ENCODE data around the gene RNASEL.
A peak's percentile ranks its signal among the peaks of the same experiment; 100 is the strongest.
"Not testable (repeated sequence)": the region's sequence is repeated elsewhere in the genome, so short reads cannot be mapped to it uniquely, and the experiment has no call there.

Gene RNASEL

GRCh38 chr1:182560392-182560984 lies 28.6 kb downstream of the RNASEL start:
- ATAC-seq: no peak

GRCh38 chr1:182556279-182556678 lies 32.8 kb downstream of the RNASEL start:
- ATAC-seq: peak in 1 of 2 donors; percentile 67

- no peak for ATAC-seq
Measured at GRCh38 chr1:182555493-182555892, 33.6 kb downstream of the RNASEL start.

- no peak for ATAC-seq
Measured at GRCh38 chr1:182552527-182552926, 36.5 kb downstream of the RNASEL start.

GRCh38 chr1:182549811-182550210 lies 39.2 kb downstream of the RNASEL start:
- ATAC-seq: no peak

- no peak for ATAC-seq
Measured at GRCh38 chr1:182549346-182549745, 39.7 kb downstream of the RNASEL start.

GRCh38 chr1:182533896-182534295 lies 55.2 kb downstream of the RNASEL start:
- no peak for ATAC-seq

GRCh38 chr1:182528206-182528605 lies 60.9 kb downstream of the RNASEL start:
- ATAC-seq: not testable (repeated sequence)

GRCh38 chr1:182527680-182528079 lies 61.4 kb downstream of the RNASEL start:
- ATAC-seq: no peak

GRCh38 chr1:182525342-182525741 lies 63.7 kb downstream of the RNASEL start:
- ATAC-seq: no peak

Data from activated CD4-positive, CD25-positive, alpha-beta regulatory T cell treated with anti-CD3 and anti-CD28 coated beads, Interleukin-2, amount 50 U/mL, for 24 hours (primary cell).